ENCODE measurements around the gene CHPF. TPM values are rescaled to one million over a fixed set of nuclear protein-coding genes. Genes with fewer than 3 reads are reported as not detected.
A peak's percentile ranks its signal among the peaks of the same experiment; 100 is the strongest.

Gene CHPF
- total RNA-seq, 4 donors from 2014 or later: 40.4 to 56.6 (median 52.6) TPM

DNA sequence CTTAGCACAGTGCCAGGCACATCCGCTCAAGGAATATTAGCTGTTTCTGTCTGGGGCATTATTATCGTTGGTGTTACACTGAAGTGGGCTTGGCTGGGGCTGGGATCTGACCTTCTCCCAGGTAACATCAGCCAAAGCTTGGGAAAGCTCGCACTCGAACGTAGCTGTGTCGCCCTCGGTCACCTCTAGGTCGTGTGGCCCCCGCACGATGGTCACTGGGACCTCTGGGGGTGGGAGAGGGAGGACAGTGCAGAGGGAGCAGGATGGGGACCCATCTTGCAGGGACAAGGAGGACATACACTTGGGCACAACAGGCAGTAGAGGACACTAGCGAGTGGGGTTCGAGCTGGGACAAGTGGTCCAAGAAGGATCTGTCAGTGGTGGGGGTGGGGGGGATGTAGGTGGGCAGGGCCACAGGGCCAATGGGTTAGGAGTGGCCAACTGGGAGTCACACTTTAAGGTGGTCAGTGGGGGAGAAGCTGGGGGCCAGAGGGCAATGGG lies 9.9 kb upstream of the CHPF start:
- H3K9me3 ChIP-seq: no peaks in the 10 kb centered on the region
- no peak for TF ChIP-seq POLR2A (IDR thresholded peaks at IDR 0.05)
- TF ChIP-seq, protein P1, sequence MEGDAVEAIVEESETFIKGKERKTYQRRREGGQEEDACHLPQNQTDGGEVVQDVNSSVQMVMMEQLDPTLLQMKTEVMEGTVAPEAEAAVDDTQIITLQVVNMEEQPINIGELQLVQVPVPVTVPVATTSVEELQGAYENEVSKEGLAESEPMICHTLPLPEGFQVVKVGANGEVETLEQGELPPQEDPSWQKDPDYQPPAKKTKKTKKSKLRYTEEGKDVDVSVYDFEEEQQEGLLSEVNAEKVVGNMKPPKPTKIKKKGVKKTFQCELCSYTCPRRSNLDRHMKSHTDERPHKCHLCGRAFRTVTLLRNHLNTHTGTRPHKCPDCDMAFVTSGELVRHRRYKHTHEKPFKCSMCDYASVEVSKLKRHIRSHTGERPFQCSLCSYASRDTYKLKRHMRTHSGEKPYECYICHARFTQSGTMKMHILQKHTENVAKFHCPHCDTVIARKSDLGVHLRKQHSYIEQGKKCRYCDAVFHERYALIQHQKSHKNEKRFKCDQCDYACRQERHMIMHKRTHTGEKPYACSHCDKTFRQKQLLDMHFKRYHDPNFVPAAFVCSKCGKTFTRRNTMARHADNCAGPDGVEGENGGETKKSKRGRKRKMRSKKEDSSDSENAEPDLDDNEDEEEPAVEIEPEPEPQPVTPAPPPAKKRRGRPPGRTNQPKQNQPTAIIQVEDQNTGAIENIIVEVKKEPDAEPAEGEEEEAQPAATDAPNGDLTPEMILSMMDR (IDR thresholded peaks at IDR 0.05): no peak
- no peak for DNase-seq
- WGBS, 2 donors: 81% methylated on average over 12 of the region's 12 CpGs
- H3K27ac ChIP-seq: no peak overlapping the region
- H3K36me3 ChIP-seq: peaks cover 0 to 4% (median 0%) of the 10 kb centered on the region in 3 donors
- peaks cover 0 to 55% (median 3%) of the 10 kb centered on the region in 4 donors for H3K27me3 ChIP-seq
- H3K4me1 ChIP-seq: peaks cover 17 to 25% (median 18%) of the 10 kb centered on the region in 3 donors
- intact Hi-C loops (cut with DNase I): no loop called here
- no peak overlapping the region for H3K4me3 ChIP-seq

DNA sequence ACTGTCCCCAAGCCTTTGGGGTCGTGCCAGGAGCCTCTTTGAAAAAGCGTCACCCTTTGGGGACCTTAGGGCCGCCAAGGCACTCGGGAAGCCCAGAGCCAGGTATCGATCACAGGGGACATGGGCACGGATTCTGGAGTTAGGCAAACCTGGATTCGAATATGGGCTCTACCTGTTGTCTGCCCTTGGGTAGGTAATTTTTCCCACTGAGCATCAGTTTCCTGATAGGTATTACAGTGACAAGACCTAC lies 9.5 kb upstream of the CHPF start:
- 44 to 58% methylated on average over 3 to 5 of the region's 7 CpGs for WGBS, 2 donors
- intact Hi-C loops (cut with DNase I): no loop called here
- no peak for DNase-seq
- Histone ChIP-seq H3K27me3 (peaks cover 0 to 55% (median 3%) of the 10 kb centered on the region in 4 donors), H3K9me3 (no peaks in the 10 kb centered on the region), H3K4me3 (peak overlapping the region; percentile 50 to 81 (median 60)), H3K27ac (peak overlapping the region in 2 of 4 donors; percentile 54 to 86), H3K4me1 (peaks cover 17 to 25% (median 18%) of the 10 kb centered on the region in 3 donors), H3K36me3 (peaks cover 0 to 4% (median 0%) of the 10 kb centered on the region in 3 donors)
- TF ChIP-seq POLR2A (IDR thresholded peaks at IDR 0.05): no peak
- TF ChIP-seq, protein P1 (IDR thresholded peaks at IDR 0.05): no peak

GRCh38 chr2:219552382-219553167 lies 9.0 kb upstream of the CHPF start:
- peak overlapping the region; percentile 50 to 81 (median 60) for H3K4me3 ChIP-seq
- H3K27me3 ChIP-seq: peaks cover 0 to 61% (median 3%) of the 10 kb centered on the region in 4 donors
- peaks cover 17 to 25% (median 18%) of the 10 kb centered on the region in 3 donors for H3K4me1 ChIP-seq
- no peaks in the 10 kb centered on the region for H3K9me3 ChIP-seq
- 3% methylated on average over 7 of the region's 99 CpGs; no CpG with 5 or more reads in 1 of the 2 donors for WGBS, 2 donors
- DNase-seq: peak; percentile 26
- intact Hi-C loops (cut with DNase I): no loop called here
- peaks cover 0 to 4% (median 0%) of the 10 kb centered on the region in 3 donors for H3K36me3 ChIP-seq
- H3K27ac ChIP-seq: peak overlapping the region; percentile 35 to 86 (median 66)
- TF ChIP-seq, protein P1 (IDR thresholded peaks at IDR 0.05): no peak
- TF ChIP-seq POLR2A (IDR thresholded peaks at IDR 0.05): no peak

DNA sequence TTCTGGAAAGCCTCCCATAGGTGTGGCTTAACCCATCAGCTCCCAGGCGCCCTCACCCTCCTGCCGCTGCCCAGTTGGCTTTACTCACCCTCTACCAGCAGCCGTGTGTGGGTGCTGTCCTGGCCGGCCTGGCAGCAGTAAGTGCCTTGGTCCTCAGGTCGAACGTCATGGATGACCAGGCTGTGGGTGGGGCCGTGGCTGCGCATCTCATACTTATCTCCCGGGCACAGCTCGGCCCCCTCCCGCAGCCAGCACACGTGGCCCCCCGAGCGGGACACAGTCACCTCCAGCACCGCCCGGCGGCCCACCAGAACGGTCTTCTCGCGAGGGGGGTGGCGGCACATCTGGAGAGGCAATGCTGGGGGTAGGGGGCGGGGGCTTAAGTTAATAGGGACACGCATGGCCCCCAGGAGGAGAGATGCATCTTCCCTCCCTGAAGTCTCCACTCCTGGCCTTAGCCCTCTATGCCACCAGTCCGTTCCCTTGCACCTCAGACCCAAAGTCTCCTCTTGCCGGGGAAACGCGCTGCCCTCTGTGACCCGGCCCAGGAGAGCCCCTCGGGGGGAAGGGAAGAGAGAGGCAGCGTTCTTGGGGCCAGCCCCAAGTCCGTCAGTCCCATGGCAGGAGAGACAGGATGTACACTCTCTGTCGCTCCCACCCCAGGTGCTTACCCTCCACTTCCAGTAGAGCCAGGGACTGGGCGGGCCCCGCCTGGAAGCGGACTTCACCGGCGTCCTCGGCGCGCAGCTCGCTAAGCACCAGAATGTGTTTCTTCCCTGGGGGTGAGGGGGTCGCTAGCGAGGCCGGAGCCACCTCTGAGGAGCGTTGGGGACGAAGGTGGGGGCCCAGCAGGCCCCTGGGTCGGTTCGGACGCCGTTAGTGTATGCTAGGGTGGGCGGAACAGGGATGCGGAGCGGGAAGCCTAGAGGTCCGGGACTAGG lies 8.1 kb upstream of the CHPF start:
- H3K27ac ChIP-seq: peak overlapping the region; percentile 35 to 86 (median 66)
- DNase-seq: no peak
- TF ChIP-seq POLR2A (IDR thresholded peaks at IDR 0.05): no peak
- TF ChIP-seq, protein P1 (IDR thresholded peaks at IDR 0.05): no peak
- intact Hi-C loops (cut with DNase I): no loop called here
- H3K27me3 ChIP-seq: peaks cover 0 to 66% (median 3%) of the 10 kb centered on the region in 4 donors
- peaks cover 17 to 25% (median 18%) of the 10 kb centered on the region in 3 donors for H3K4me1 ChIP-seq
- H3K36me3 ChIP-seq: peaks cover 0 to 4% (median 0%) of the 10 kb centered on the region in 3 donors
- WGBS, 2 donors: no CpG with 5 or more reads among the region's 54 CpGs
- peak overlapping the region; percentile 50 to 81 (median 60) for H3K4me3 ChIP-seq
- H3K9me3 ChIP-seq: no peaks in the 10 kb centered on the region

All from esophagus squamous epithelium (tissue), 5 donors.